Activated CD4-positive, CD25-positive, alpha-beta regulatory T cell treated with anti-CD3 and anti-CD28 coated beads, Interleukin-2, amount 50 U/mL, for 72 hours (primary cell): ENCODE results near the gene RAB23.
"Not testable (repeated sequence)": the region's sequence is repeated elsewhere in the genome, so short reads cannot be mapped to it uniquely, and the experiment has no call there.

Experiments used
- DNase-seq: peaks from one replicate; pipeline ENCODE4 v3.0.0; 2021

The RAB23 gene

GRCh38 chr6:57221936-57222742, at the start of gene RAB23:
Gene RAB23 (minus strand): TSS chr6:57222307. CDS start chr6:57210380, 11,927 bp downstream.
- peak; percentile 87 for DNase-seq

- no peak for DNase-seq
Observed at GRCh38 chr6:57268294-57268640, 46.2 kb upstream of the RAB23 start.

- no peak for DNase-seq
Observed at GRCh38 chr6:57267586-57268293, 45.6 kb upstream of the RAB23 start.

- DNase-seq = no peak
Observed at GRCh38 chr6:57265755-57266221, 43.7 kb upstream of the RAB23 start.

- DNase-seq = no peak
Observed at GRCh38 chr6:57263739-57264138, 41.6 kb upstream of the RAB23 start.

GRCh38 chr6:57262901-57263694, 41.0 kb upstream of the RAB23 start:
- DNase-seq = no peak

GRCh38 chr6:57262488-57262887, 40.4 kb upstream of the RAB23 start:
- no peak for DNase-seq

GRCh38 chr6:57261926-57262325, 39.8 kb upstream of the RAB23 start:
- DNase-seq = no peak

GRCh38 chr6:57259064-57259463, 37.0 kb upstream of the RAB23 start:
- no peak for DNase-seq

- DNase-seq = no peak
Observed at GRCh38 chr6:57257911-57258541, 35.9 kb upstream of the RAB23 start.

- DNase-seq = no peak
Observed at GRCh38 chr6:57256541-57256940, 34.4 kb upstream of the RAB23 start.

- no peak for DNase-seq
Observed at GRCh38 chr6:57255451-57256169, 33.5 kb upstream of the RAB23 start.

- DNase-seq = no peak
Observed at GRCh38 chr6:57254055-57254717, 32.1 kb upstream of the RAB23 start.

GRCh38 chr6:57252975-57253374, 30.9 kb upstream of the RAB23 start:
- DNase-seq = no peak

GRCh38 chr6:57252137-57252536, 30.0 kb upstream of the RAB23 start:
- no peak for DNase-seq

GRCh38 chr6:57250348-57250747, 28.2 kb upstream of the RAB23 start:
- DNase-seq = no peak

GRCh38 chr6:57248311-57248895, 26.3 kb upstream of the RAB23 start:
- no peak for DNase-seq

GRCh38 chr6:57247603-57248002, 25.5 kb upstream of the RAB23 start:
- no peak for DNase-seq

GRCh38 chr6:57246307-57246706, 24.2 kb upstream of the RAB23 start:
- DNase-seq = no peak

- no peak for DNase-seq
Observed at GRCh38 chr6:57243954-57244353, 21.8 kb upstream of the RAB23 start.

- not testable (repeated sequence) for DNase-seq
Observed at GRCh38 chr6:57243526-57243925, 21.4 kb upstream of the RAB23 start.
